NT2/D1 (cell line): ENCODE results near the gene ATP1A4.
"Not testable (repeated sequence)": the region's sequence is repeated elsewhere in the genome, so short reads cannot be mapped to it uniquely, and the experiment has no call there.

Experiments
- DNase-seq: peaks from one replicate; pipeline ENCODE4 v3.0.0-alpha.2; 2011; ENCODE audit warnings: low read depth, low spot score
- H3K27me3 ChIP-seq: 2 replicates; pipeline ENCODE4 v1.6.0; 2011; ENCODE audit warnings: mild to moderate bottlenecking; ENCODE audit not compliant: insufficient read length, insufficient read depth
- H3K36me3 ChIP-seq: 2 replicates; pipeline ENCODE4 v1.6.1; 2011; ENCODE audit warnings: mild to moderate bottlenecking, low read length, mixed read lengths; ENCODE audit not compliant: insufficient read depth, insufficient read length
- H3K4me1 ChIP-seq: 2 replicates; pipeline ENCODE4 v1.5.1; 2011; ENCODE audit not compliant: insufficient read depth, insufficient read length
- H3K4me3 ChIP-seq: 2 replicates; pipeline ENCODE4 v1.5.1; 2011; ENCODE audit warnings: low read depth; ENCODE audit not compliant: insufficient read length
- H3K9ac ChIP-seq: 2 replicates; pipeline ENCODE4 v1.6.0; 2011; ENCODE audit warnings: low read depth; ENCODE audit not compliant: insufficient read length
- H3K9me3 ChIP-seq: 2 replicates; pipeline ENCODE4 v1.5.1; 2011; ENCODE audit warnings: mild to moderate bottlenecking, low read length; ENCODE audit not compliant: insufficient read depth
- SUZ12 ChIP-seq: IDR thresholded peaks from 2 replicates; pipeline ENCODE4 v1.6.1; 2011; ENCODE audit not compliant: insufficient read length, insufficient read depth; ENCODE audit errors: extremely low read depth
- YY1 ChIP-seq: IDR thresholded peaks from 2 replicates; pipeline ENCODE4 v1.6.1; 2011; ENCODE audit not compliant: insufficient read length, insufficient read depth
- ZNF274 ChIP-seq: IDR thresholded peaks from 2 replicates; pipeline ENCODE4 v1.6.1; 2011; ENCODE audit warnings: mild to moderate bottlenecking, low read depth, low read length

ATP1A4 gene

GRCh38 chr1:160123726-160124125 is 27.7 kb upstream of the ATP1A4 start:
- no peaks in the 10 kb centered on the region for H3K4me1 ChIP-seq
- no peak for DNase-seq
- H3K36me3 ChIP-seq: peaks cover 86% of the 10 kb centered on the region

GRCh38 chr1:160124705-160125478 is 26.5 kb upstream of the ATP1A4 start:
- no peaks in the 10 kb centered on the region for H3K27me3 ChIP-seq
- peaks cover 96% of the 10 kb centered on the region for H3K36me3 ChIP-seq
- H3K4me1 ChIP-seq: no peaks in the 10 kb centered on the region
- no peak overlapping the region for H3K4me3 ChIP-seq
- TF ChIP-seq ZNF274: no peak
- TF ChIP-seq YY1: no peak
- TF ChIP-seq SUZ12: no peak
- no peak for DNase-seq
- no peak overlapping the region for H3K9ac ChIP-seq
- H3K9me3 ChIP-seq: no peaks in the 10 kb centered on the region

More at GRCh38 chr1:160123726-160124125, 27.7 kb upstream of the ATP1A4 start:
- no peaks in the 10 kb centered on the region for H3K9me3 ChIP-seq
- no peak overlapping the region for H3K4me3 ChIP-seq
- no peak overlapping the region for H3K9ac ChIP-seq
- TF ChIP-seq YY1 (no peak), SUZ12 (no peak), ZNF274 (no peak)
- H3K27me3 ChIP-seq: no peaks in the 10 kb centered on the region

- TF ChIP-seq YY1 (no peak), ZNF274 (no peak), SUZ12 (no peak)
- H3K36me3 ChIP-seq: peaks cover 98% of the 10 kb centered on the region
- no peaks in the 10 kb centered on the region for H3K9me3 ChIP-seq
- no peaks in the 10 kb centered on the region for H3K4me1 ChIP-seq
- no peak overlapping the region for H3K4me3 ChIP-seq
- DNase-seq: no peak
- H3K9ac ChIP-seq: no peak overlapping the region
- H3K27me3 ChIP-seq: no peaks in the 10 kb centered on the region
Observed at GRCh38 chr1:160125746-160126145, 25.7 kb upstream of the ATP1A4 start.

- not testable (repeated sequence) for DNase-seq, H3K9ac ChIP-seq, H3K9me3 ChIP-seq, H3K27me3 ChIP-seq, H3K4me3 ChIP-seq, H3K4me1 ChIP-seq
- H3K36me3 ChIP-seq: peaks cover 98% of the 10 kb centered on the region
Observed at GRCh38 chr1:160126342-160126741, 25.1 kb upstream of the ATP1A4 start.

- Histone ChIP-seq H3K27me3 (no peaks in the 10 kb centered on the region), H3K36me3 (peaks cover 98% of the 10 kb centered on the region), H3K4me3 (no peak overlapping the region), H3K9ac (no peak overlapping the region), H3K9me3 (no peaks in the 10 kb centered on the region), H3K4me1 (no peaks in the 10 kb centered on the region)
- TF ChIP-seq ZNF274 (no peak), SUZ12 (no peak), YY1 (no peak)
- no peak for DNase-seq
Observed at GRCh38 chr1:160127381-160127780, 24.0 kb upstream of the ATP1A4 start.

GRCh38 chr1:160127865-160128523 is 23.4 kb upstream of the ATP1A4 start:
- H3K4me3 ChIP-seq: no peak overlapping the region
- H3K9me3 ChIP-seq: no peaks in the 10 kb centered on the region
- no peaks in the 10 kb centered on the region for H3K4me1 ChIP-seq
- no peaks in the 10 kb centered on the region for H3K27me3 ChIP-seq
- no peak for TF ChIP-seq YY1
- no peak for TF ChIP-seq ZNF274
- no peak for TF ChIP-seq SUZ12
- H3K36me3 ChIP-seq: peaks cover 98% of the 10 kb centered on the region
- no peak for DNase-seq
- H3K9ac ChIP-seq: no peak overlapping the region

- H3K4me1 ChIP-seq: no peaks in the 10 kb centered on the region
Observed at GRCh38 chr1:160128636-160129035, 22.8 kb upstream of the ATP1A4 start.

More at GRCh38 chr1:160128636-160129035, 22.8 kb upstream of the ATP1A4 start:
- no peak overlapping the region for H3K4me3 ChIP-seq
- TF ChIP-seq ZNF274: no peak
- no peak for TF ChIP-seq YY1
- DNase-seq: no peak
- H3K9me3 ChIP-seq: no peaks in the 10 kb centered on the region
- peaks cover 98% of the 10 kb centered on the region for H3K36me3 ChIP-seq
- H3K9ac ChIP-seq: no peak overlapping the region
- H3K27me3 ChIP-seq: no peaks in the 10 kb centered on the region
